Astrocyte (in vitro differentiated cells and primary cell): ENCODE results near the gene CLTCL1. TPM values are rescaled to one million over a fixed set of nuclear protein-coding genes. Genes with fewer than 3 reads are reported as not detected.

ENCODE experiments used
- DNase-seq: peaks from one replicate; pipeline ENCODE4 v3.0.0-alpha.2; 2010; ENCODE audit warnings: low read depth
- FAIRE-seq: peaks from 2 replicates; lab custom pipeline; 2011; peaks lifted over from hg19 to GRCh38; lab: Jason Lieb, UNC
- H2AFZ ChIP-seq: 2 replicates; pipeline ENCODE4 v1.6.0; 2012; ENCODE audit warnings: low read depth, low read length, inconsistent platforms
- H3K27ac ChIP-seq: 2 replicates; pipeline ENCODE4 v1.5.1; 2011; ENCODE audit warnings: low read depth, low read length, inconsistent platforms
- H3K27me3 ChIP-seq: 2 replicates; pipeline ENCODE4 v1.6.0; 2011; ENCODE audit warnings: low read length, inconsistent platforms; ENCODE audit not compliant: insufficient read depth
- H3K36me3 ChIP-seq: 2 replicates; pipeline ENCODE4 v1.5.1; 2011; ENCODE audit warnings: low read length, inconsistent platforms; ENCODE audit not compliant: insufficient read depth
- H3K4me1 ChIP-seq: 2 replicates; pipeline ENCODE4 v1.5.1; 2011; ENCODE audit warnings: low read length, inconsistent platforms; ENCODE audit not compliant: insufficient read depth
- H3K4me2 ChIP-seq: 2 replicates; pipeline ENCODE4 v1.6.0; 2012; ENCODE audit warnings: low read length, inconsistent platforms
- H3K4me3 ChIP-seq: 2 replicates; pipeline ENCODE4 v1.5.1; 2011; ENCODE audit warnings: low read depth, mild to moderate bottlenecking, low read length, inconsistent platforms; ENCODE audit not compliant: insufficient read depth
- H3K79me2 ChIP-seq: 2 replicates; pipeline ENCODE4 v1.6.0; 2012; ENCODE audit warnings: mild to moderate bottlenecking, low read length, inconsistent platforms; ENCODE audit not compliant: insufficient read depth
- H3K9ac ChIP-seq: 2 replicates; pipeline ENCODE4 v1.6.0; 2012; ENCODE audit warnings: mild to moderate bottlenecking, low read length, inconsistent platforms
- H3K9me3 ChIP-seq: 2 replicates; pipeline ENCODE4 v1.5.1; 2012; ENCODE audit warnings: low read depth, mild to moderate bottlenecking, low read length, inconsistent platforms; ENCODE audit not compliant: insufficient read depth
- H4K20me1 ChIP-seq: 2 replicates; pipeline ENCODE4 v1.6.0; 2012; ENCODE audit warnings: low read length, inconsistent platforms; ENCODE audit not compliant: insufficient read depth
- H3K27ac Mint-ChIP-seq: one replicate; pipeline ENCODE4 v1.8.0; 2021; ENCODE audit warnings: mild to moderate bottlenecking, mixed read lengths; ENCODE audit not compliant: unreplicated experiment
- H3K27me3 Mint-ChIP-seq: one replicate; pipeline ENCODE4 v1.8.0; 2021; ENCODE audit warnings: low read depth, mixed read lengths; ENCODE audit not compliant: unreplicated experiment
- H3K36me3 Mint-ChIP-seq: one replicate; pipeline ENCODE4 v1.8.0; 2021; ENCODE audit warnings: low read depth, mixed read lengths; ENCODE audit not compliant: unreplicated experiment
- H3K4me1 Mint-ChIP-seq: one replicate; pipeline ENCODE4 v1.8.0; 2021; ENCODE audit warnings: low read depth, mixed read lengths; ENCODE audit not compliant: unreplicated experiment
- H3K4me3 Mint-ChIP-seq: one replicate; pipeline ENCODE4 v1.8.0; 2021; ENCODE audit warnings: mild to moderate bottlenecking, moderate library complexity, mixed read lengths; ENCODE audit not compliant: unreplicated experiment
- H3K9me3 Mint-ChIP-seq: one replicate; pipeline ENCODE4 v1.8.0; 2021; ENCODE audit warnings: mild to moderate bottlenecking, mixed read lengths; ENCODE audit not compliant: unreplicated experiment
- CTCF ChIP-seq: IDR thresholded peaks from 2 replicates; pipeline ENCODE4 v1.5.1; 2011; ENCODE audit warnings: low read depth, mild to moderate bottlenecking, inconsistent platforms, low read length, moderate library complexity; ENCODE audit not compliant: insufficient read depth
- EZH2 ChIP-seq: IDR thresholded peaks from 2 replicates; pipeline ENCODE4 v1.6.1; 2012; ENCODE audit warnings: mild to moderate bottlenecking, low read length, inconsistent platforms; ENCODE audit not compliant: insufficient read depth
- total RNA-seq: library from RNA; stranded (reverse); gene quantifications from 2 replicates; pipeline ENCODE4 v1.2.1, GENCODE V29; 2021

CLTCL1 gene
- total RNA-seq, 1 donor from 2014 or later = 54.4 TPM

GRCh38 chr22:19270873-19271272 is 20.6 kb downstream of the CLTCL1 start:
- no peak overlapping the region for H3K27ac Mint-ChIP-seq
- H3K4me3 ChIP-seq = no peak overlapping the region
- no peaks in the 10 kb centered on the region for H3K9me3 ChIP-seq
- no peaks in the 10 kb centered on the region for H3K36me3 ChIP-seq
- H3K4me1 Mint-ChIP-seq = peaks cover 15% of the 10 kb centered on the region
- no peaks in the 10 kb centered on the region for H3K27me3 Mint-ChIP-seq
- TF ChIP-seq CTCF = no peak
- no peak for TF ChIP-seq EZH2
- H3K9ac ChIP-seq = no peak overlapping the region
- peaks cover 14% of the 10 kb centered on the region for H4K20me1 ChIP-seq
- FAIRE-seq = no peak
- no peak overlapping the region for H2AFZ ChIP-seq
- H3K36me3 Mint-ChIP-seq = peaks cover 42% of the 10 kb centered on the region
- H3K4me1 ChIP-seq = no peaks in the 10 kb centered on the region
- no peak overlapping the region for H3K27ac ChIP-seq
- DNase-seq = no peak
- no peak overlapping the region for H3K4me2 ChIP-seq
- no peaks in the 10 kb centered on the region for H3K79me2 ChIP-seq
- H3K27me3 ChIP-seq = no peaks in the 10 kb centered on the region
- peaks cover 8% of the 10 kb centered on the region for H3K9me3 Mint-ChIP-seq
- H3K4me3 Mint-ChIP-seq = no peak overlapping the region

GRCh38 chr22:19266547-19267086 is 24.9 kb downstream of the CLTCL1 start:
- Histone ChIP-seq H3K36me3 (no peaks in the 10 kb centered on the region), H3K79me2 (no peaks in the 10 kb centered on the region), H2AFZ (no peak overlapping the region), H3K4me1 (no peaks in the 10 kb centered on the region), H4K20me1 (peaks cover 4% of the 10 kb centered on the region), H3K9me3 (no peaks in the 10 kb centered on the region), H3K27ac (no peak overlapping the region), H3K4me3 (no peak overlapping the region), H3K9ac (no peak overlapping the region), H3K4me2 (no peak overlapping the region), H3K27me3 (no peaks in the 10 kb centered on the region)
- no peak overlapping the region for H3K27ac Mint-ChIP-seq
- H3K27me3 Mint-ChIP-seq = no peaks in the 10 kb centered on the region
- FAIRE-seq = no peak
- peaks cover 8% of the 10 kb centered on the region for H3K9me3 Mint-ChIP-seq
- no peak overlapping the region for H3K4me3 Mint-ChIP-seq
- peaks cover 31% of the 10 kb centered on the region for H3K36me3 Mint-ChIP-seq
- peaks cover under 1% of the 10 kb centered on the region for H3K4me1 Mint-ChIP-seq
- DNase-seq = no peak
- no peak for TF ChIP-seq EZH2
- TF ChIP-seq CTCF = no peak

- H3K4me3 Mint-ChIP-seq = no peak overlapping the region
- DNase-seq (no peak), FAIRE-seq (no peak)
These were observed 25.7 kb downstream of the CLTCL1 start for GRCh38 chr22:19265779-19266178.

More at GRCh38 chr22:19265779-19266178, 25.7 kb downstream of the CLTCL1 start:
- H3K9me3 Mint-ChIP-seq = peaks cover 8% of the 10 kb centered on the region
- Histone ChIP-seq H3K9ac (no peak overlapping the region), H3K27me3 (no peaks in the 10 kb centered on the region), H4K20me1 (peaks cover 4% of the 10 kb centered on the region), H3K9me3 (no peaks in the 10 kb centered on the region), H3K36me3 (no peaks in the 10 kb centered on the region), H3K4me2 (no peak overlapping the region), H3K27ac (no peak overlapping the region), H3K4me1 (no peaks in the 10 kb centered on the region), H3K4me3 (no peak overlapping the region), H2AFZ (no peak overlapping the region), H3K79me2 (no peaks in the 10 kb centered on the region)
- H3K27ac Mint-ChIP-seq = no peak overlapping the region
- H3K36me3 Mint-ChIP-seq = peaks cover 36% of the 10 kb centered on the region
- H3K4me1 Mint-ChIP-seq = no peaks in the 10 kb centered on the region
- H3K27me3 Mint-ChIP-seq = no peaks in the 10 kb centered on the region
- TF ChIP-seq CTCF (no peak), EZH2 (no peak)
